Measurements from ENCODE around the gene GATAD2A.

DNA sequence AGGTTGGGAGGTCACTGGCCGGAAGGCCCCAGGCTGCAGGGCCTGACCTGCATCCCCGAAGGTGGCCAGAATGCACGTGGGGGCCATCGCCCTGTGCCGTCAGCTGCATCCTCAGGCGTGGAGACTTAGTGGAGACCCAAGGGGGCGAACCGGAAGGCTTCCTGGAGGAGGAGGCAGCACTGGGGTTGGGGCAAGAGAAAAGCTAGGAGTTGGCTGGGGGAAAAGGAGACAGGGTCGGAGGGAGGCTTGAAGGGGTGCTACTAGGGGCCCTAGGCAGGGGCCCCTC lies 121.8 kb downstream of the GATAD2A start:
- TF ChIP-seq POLR2A (IDR thresholded peaks at IDR 0.05; ENCODE audit: extremely low read depth, insufficient read length) (no peak), MAX (IDR thresholded peaks at IDR 0.05; ENCODE audit: low read depth, low read length) (no peak)
- TF ChIP-seq, protein P1, sequence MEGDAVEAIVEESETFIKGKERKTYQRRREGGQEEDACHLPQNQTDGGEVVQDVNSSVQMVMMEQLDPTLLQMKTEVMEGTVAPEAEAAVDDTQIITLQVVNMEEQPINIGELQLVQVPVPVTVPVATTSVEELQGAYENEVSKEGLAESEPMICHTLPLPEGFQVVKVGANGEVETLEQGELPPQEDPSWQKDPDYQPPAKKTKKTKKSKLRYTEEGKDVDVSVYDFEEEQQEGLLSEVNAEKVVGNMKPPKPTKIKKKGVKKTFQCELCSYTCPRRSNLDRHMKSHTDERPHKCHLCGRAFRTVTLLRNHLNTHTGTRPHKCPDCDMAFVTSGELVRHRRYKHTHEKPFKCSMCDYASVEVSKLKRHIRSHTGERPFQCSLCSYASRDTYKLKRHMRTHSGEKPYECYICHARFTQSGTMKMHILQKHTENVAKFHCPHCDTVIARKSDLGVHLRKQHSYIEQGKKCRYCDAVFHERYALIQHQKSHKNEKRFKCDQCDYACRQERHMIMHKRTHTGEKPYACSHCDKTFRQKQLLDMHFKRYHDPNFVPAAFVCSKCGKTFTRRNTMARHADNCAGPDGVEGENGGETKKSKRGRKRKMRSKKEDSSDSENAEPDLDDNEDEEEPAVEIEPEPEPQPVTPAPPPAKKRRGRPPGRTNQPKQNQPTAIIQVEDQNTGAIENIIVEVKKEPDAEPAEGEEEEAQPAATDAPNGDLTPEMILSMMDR (IDR thresholded peaks at IDR 0.05; ENCODE audit: low read depth, low read length) = no peak
